Transverse colon (tissue), 4 donors: ENCODE results near the gene MLH3. TPM values are rescaled to one million over a fixed set of nuclear protein-coding genes. Genes with fewer than 3 reads are reported as not detected.

ENCODE experiments used
- DNase-seq: peaks from one replicate; pipeline ENCODE4 v3.0.0-alpha.2; 2019
- H3K27ac ChIP-seq, 4 donors: fragments of 200-600 bp; sonication (generic); 2 replicates each; pipeline ENCODE4 v1.5.1; 2016 to 2018; ENCODE audit warnings: inconsistent platforms in 4 of 4
- H3K27me3 ChIP-seq: fragments of 200-600 bp; sonication (generic); 2 replicates; pipeline ENCODE4 v1.5.1; 2017; ENCODE audit warnings: inconsistent platforms
- H3K36me3 ChIP-seq, 4 donors: fragments of 200-600 bp; sonication (generic); 2 replicates each; pipeline ENCODE4 v1.5.1; 2017 to 2019; ENCODE audit warnings: inconsistent platforms in 4 of 4
- H3K4me1 ChIP-seq, 4 donors: fragments of 200-600 bp; sonication (generic); 2 replicates each; pipeline ENCODE4 v1.5.1; 2017 to 2020; ENCODE audit warnings: inconsistent platforms in 4 of 4
- H3K4me3 ChIP-seq, 4 donors: fragments of 200-600 bp; sonication (generic); 1 replicate in 1 of 4; 2 replicates in 3 of 4; pipeline versions ENCODE4 v1.5.1 to v1.6.1; 2017 to 2019; ENCODE audit warnings: inconsistent platforms in 4 of 4
- H3K9me3 ChIP-seq, 2 donors: fragments of 200-600 bp; sonication (generic); 2 replicates each; pipeline ENCODE4 v1.5.1; 2017 to 2019; ENCODE audit warnings: inconsistent platforms in 2 of 2
- EP300 ChIP-seq: sonication (generic); formaldehyde crosslinking; IDR thresholded peaks from one replicate; pipeline ENCODE4 v1.6.1; 2017; ENCODE audit warnings: antibody characterized with exemption, low read depth
- POLR2A ChIP-seq: fragments of 450-650 bp; IDR thresholded peaks from one replicate; pipeline ENCODE4 v1.6.1; 2016; ENCODE audit warnings: antibody characterized with exemption, mild to moderate bottlenecking, moderate library complexity
- POLR2AphosphoS5 ChIP-seq, 3 donors: sonication (generic); formaldehyde crosslinking; IDR thresholded peaks; one replicate each; pipeline ENCODE4 v1.6.1; 2016; ENCODE audit warnings: antibody characterized with exemption in 3 of 3
- WGBS, 2 donors: methylation state at CpG; one replicate each; pipeline ENCODE4 v1.1.5; 2018; ENCODE audit warnings: low coverage in 1 of 2; 5-methylcytosine and 5-hydroxymethylcytosine counted together
- in situ Hi-C, 4 donors: fragments of 200-750 bp; cut with MboI; loops; one replicate each; pipeline versions ENCODE4 v1.15.0 to v1.15.1; 2017; ENCODE audit warnings: low sequenced_read_pairs in 3 of 4, low pct_ligation_motif_present in 1 of 4, low pct_unique_long_range_greater_than_20kb in 1 of 4
- intact Hi-C: fragments of 100-400 bp; cut with DNase I; formaldehyde crosslinking; loops from one replicate; pipeline ENCODE4 v1.15.1; 2023; ENCODE audit warnings: low total_unique reads
- total RNA-seq, 4 donors: library from RNA; depleted of rRNA; stranded (reverse); fragments of >200 nt; gene quantifications; one replicate each; pipeline ENCODE4 v1.1.0, GENCODE V29; 2016
- TF ChIP-seq, protein P1 (sequence below), 5 experiments: fragments of 200-600 bp in 3 of 5; fragments of 450-650 bp in 2 of 5; sonication (generic) in 3 of 5; IDR thresholded peaks; 1 replicate in 2 of 5; 2 replicates in 3 of 5; pipeline ENCODE4 v1.5.1; 2016 to 2017; ENCODE audit warnings: antibody characterized with exemption in 5 of 5, inconsistent platforms in 3 of 5, mild to moderate bottlenecking in 2 of 5, moderate library complexity in 1 of 5

MLH3 gene
- total RNA-seq, 4 donors from 2014 or later, result 24.5 to 58.3 (median 42.5) TPM

DNA sequence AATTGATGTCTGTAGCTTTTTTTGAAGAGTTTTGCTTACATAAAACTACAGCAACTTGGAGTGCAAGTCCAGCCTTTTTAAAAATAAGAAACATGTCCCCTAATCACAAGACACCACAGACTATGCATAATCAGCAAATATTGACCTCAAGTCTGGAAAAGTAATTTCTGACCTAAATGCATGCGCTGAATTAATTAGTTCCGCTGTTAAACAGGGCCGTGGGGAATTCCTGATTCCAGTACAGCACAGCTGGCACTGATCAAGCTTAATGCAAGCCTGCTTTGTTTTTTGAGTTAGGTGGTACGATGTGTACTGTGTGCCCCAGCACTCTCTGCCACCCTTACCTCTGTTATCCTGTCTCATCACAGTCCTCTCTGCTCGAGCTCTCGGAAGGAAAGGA is 9.2 kb downstream of the MLH3 start:
- H3K4me1 ChIP-seq, result peaks cover 10 to 67% (median 40%) of the 10 kb centered on the region in 4 donors
- in situ Hi-C loops, result no loop called here
- H3K27ac ChIP-seq, result peak overlapping the region; percentile 80 to 82 (median 81)
- no peak overlapping the region for H3K4me3 ChIP-seq
- no peaks in the 10 kb centered on the region for H3K9me3 ChIP-seq
- no peak for DNase-seq
- no peaks in the 10 kb centered on the region for H3K27me3 ChIP-seq
- intact Hi-C loops, result no loop called here
- TF ChIP-seq POLR2AphosphoS5 (IDR thresholded peaks at IDR 0.05), result no peak
- 36 to 46% methylated on average over 5 to 6 of the region's 6 CpGs for WGBS, 2 donors
- H3K36me3 ChIP-seq, result peaks cover 0 to 8% (median 0%) of the 10 kb centered on the region in 4 donors

GRCh38 chr14:75041613-75042012 is 9.7 kb downstream of the MLH3 start:
- 56 to 62% methylated on average over 4 of the region's 4 CpGs for WGBS, 2 donors
- TF ChIP-seq, protein P1, sequence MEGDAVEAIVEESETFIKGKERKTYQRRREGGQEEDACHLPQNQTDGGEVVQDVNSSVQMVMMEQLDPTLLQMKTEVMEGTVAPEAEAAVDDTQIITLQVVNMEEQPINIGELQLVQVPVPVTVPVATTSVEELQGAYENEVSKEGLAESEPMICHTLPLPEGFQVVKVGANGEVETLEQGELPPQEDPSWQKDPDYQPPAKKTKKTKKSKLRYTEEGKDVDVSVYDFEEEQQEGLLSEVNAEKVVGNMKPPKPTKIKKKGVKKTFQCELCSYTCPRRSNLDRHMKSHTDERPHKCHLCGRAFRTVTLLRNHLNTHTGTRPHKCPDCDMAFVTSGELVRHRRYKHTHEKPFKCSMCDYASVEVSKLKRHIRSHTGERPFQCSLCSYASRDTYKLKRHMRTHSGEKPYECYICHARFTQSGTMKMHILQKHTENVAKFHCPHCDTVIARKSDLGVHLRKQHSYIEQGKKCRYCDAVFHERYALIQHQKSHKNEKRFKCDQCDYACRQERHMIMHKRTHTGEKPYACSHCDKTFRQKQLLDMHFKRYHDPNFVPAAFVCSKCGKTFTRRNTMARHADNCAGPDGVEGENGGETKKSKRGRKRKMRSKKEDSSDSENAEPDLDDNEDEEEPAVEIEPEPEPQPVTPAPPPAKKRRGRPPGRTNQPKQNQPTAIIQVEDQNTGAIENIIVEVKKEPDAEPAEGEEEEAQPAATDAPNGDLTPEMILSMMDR (IDR thresholded peaks at IDR 0.05), result no peak
- peak in 2 of 3 donors; percentile 52 to 75 for TF ChIP-seq POLR2AphosphoS5 (IDR thresholded peaks at IDR 0.05)
- in situ Hi-C loops, result no loop called here
- DNase-seq, result peak; percentile 46
- no peak overlapping the region for H3K4me3 ChIP-seq
- no peaks in the 10 kb centered on the region for H3K27me3 ChIP-seq
- H3K27ac ChIP-seq, result peak overlapping the region; percentile 80 to 82 (median 81)
- H3K36me3 ChIP-seq, result peaks cover 0 to 9% (median 0%) of the 10 kb centered on the region in 4 donors
- peaks cover 10 to 66% (median 40%) of the 10 kb centered on the region in 4 donors for H3K4me1 ChIP-seq
- no peaks in the 10 kb centered on the region for H3K9me3 ChIP-seq
- intact Hi-C loops, result no loop called here

- intact Hi-C loops, result no loop called here
- no peak for TF ChIP-seq POLR2A
- no peak for TF ChIP-seq EP300
- TF ChIP-seq POLR2AphosphoS5 (IDR thresholded peaks at IDR 0.05), result no peak
- TF ChIP-seq, protein P1 (IDR thresholded peaks at IDR 0.05), result no peak
- in situ Hi-C loops, result no loop called here
- Histone ChIP-seq H3K4me1 (peaks cover 10 to 63% (median 40%) of the 10 kb centered on the region in 4 donors), H3K4me3 (no peak overlapping the region), H3K27me3 (no peaks in the 10 kb centered on the region), H3K27ac (peak overlapping the region; percentile 80 to 82 (median 81)), H3K36me3 (peaks cover 0 to 9% (median 0%) of the 10 kb centered on the region in 4 donors), H3K9me3 (no peaks in the 10 kb centered on the region)
- DNase-seq, result no peak
- 85% methylated on average over 2 of the region's 2 CpGs; no CpG with 5 or more reads in 1 of the 2 donors for WGBS, 2 donors
These were observed 10.3 kb downstream of the MLH3 start for GRCh38 chr14:75040959-75041358.

GRCh38 chr14:75040507-75040906 is 10.8 kb downstream of the MLH3 start:
- H3K4me1 ChIP-seq, result peaks cover 10 to 59% (median 40%) of the 10 kb centered on the region in 4 donors
- WGBS, 2 donors, result 58% methylated on average over 1 of the region's 1 CpG; no CpG with 5 or more reads in 1 of the 2 donors
- DNase-seq, result no peak
- H3K36me3 ChIP-seq, result peaks cover 0 to 9% (median 0%) of the 10 kb centered on the region in 4 donors
- no peak overlapping the region for H3K4me3 ChIP-seq
- TF ChIP-seq POLR2A (no peak), POLR2AphosphoS5 (IDR thresholded peaks at IDR 0.05) (peak in 2 of 3 donors; percentile 28 to 34), EP300 (peak; percentile 11)
- TF ChIP-seq, protein P1 (IDR thresholded peaks at IDR 0.05), result no peak
- intact Hi-C loops (no loop called here), in situ Hi-C loops (no loop called here)
- no peaks in the 10 kb centered on the region for H3K9me3 ChIP-seq
- no peaks in the 10 kb centered on the region for H3K27me3 ChIP-seq
- peak overlapping the region; percentile 80 to 82 (median 81) for H3K27ac ChIP-seq

DNA sequence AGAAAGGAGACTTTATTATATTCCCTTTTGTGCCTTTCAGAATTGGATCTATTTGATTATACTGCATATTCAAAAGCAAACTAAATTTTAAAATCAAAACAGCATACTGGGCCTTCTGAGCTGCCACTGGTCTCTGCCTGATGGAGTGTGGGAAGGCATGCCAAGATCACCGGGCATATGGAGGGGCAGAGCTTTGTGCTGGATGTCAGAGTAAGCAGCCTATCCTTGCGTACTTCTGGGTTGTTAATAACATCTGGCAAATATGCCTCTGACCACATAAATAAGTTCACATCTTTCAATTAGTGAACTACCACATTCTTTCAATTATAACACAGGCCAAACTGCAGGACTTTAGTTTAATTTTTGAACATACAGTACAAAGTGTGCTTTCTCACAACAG is 18.3 kb downstream of the MLH3 start:
- Histone ChIP-seq H3K9me3 (no peaks in the 10 kb centered on the region), H3K4me3 (no peak overlapping the region), H3K27ac (no peak overlapping the region), H3K36me3 (peaks cover 0 to 46% (median 14%) of the 10 kb centered on the region in 4 donors), H3K4me1 (no peaks in the 10 kb centered on the region), H3K27me3 (no peaks in the 10 kb centered on the region)
- TF ChIP-seq, protein P1 (IDR thresholded peaks at IDR 0.05), result no peak
- TF ChIP-seq POLR2A, result no peak
- no peak for TF ChIP-seq POLR2AphosphoS5 (IDR thresholded peaks at IDR 0.05)
- TF ChIP-seq EP300, result no peak
- intact Hi-C loops, result no loop called here
- WGBS, 2 donors, result 95 to 100% methylated on average over 2 of the region's 2 CpGs
- in situ Hi-C loops, result no loop called here
- no peak for DNase-seq
